ENCODE measurements around the gene MYOT.
"Not testable (repeated sequence)": the region's sequence is repeated elsewhere in the genome, so short reads cannot be mapped to it uniquely, and the experiment has no call there.

Gene MYOT

GRCh38 chr5:137847687-137848086, 20.0 kb upstream of the MYOT start:
- TF ChIP-seq CTCF (IDR thresholded peaks at IDR 0.05; ENCODE audit: low read depth, low read length, missing control alignments): no peak
- no peak for DNase-seq (ENCODE audit: extremely low read depth, low read depth)
- no peak overlapping the region for H3K4me3 ChIP-seq (replicated peaks; ENCODE audit: low read depth, low read length)

- DNase-seq (ENCODE audit: extremely low read depth, low read depth); H3K4me3 ChIP-seq (replicated peaks; ENCODE audit: low read depth, low read length): not testable (repeated sequence)
Observed at GRCh38 chr5:137853165-137853564, 14.5 kb upstream of the MYOT start.

- no peak for TF ChIP-seq CTCF (IDR thresholded peaks at IDR 0.05; ENCODE audit: low read depth, low read length, missing control alignments)
- no peak for DNase-seq (ENCODE audit: extremely low read depth, low read depth)
- no peak overlapping the region for H3K4me3 ChIP-seq (replicated peaks; ENCODE audit: low read depth, low read length)
Observed at GRCh38 chr5:137856201-137856600, 11.5 kb upstream of the MYOT start.

GRCh38 chr5:137856916-137857862, 10.5 kb upstream of the MYOT start:
- no peak for TF ChIP-seq CTCF (IDR thresholded peaks at IDR 0.05; ENCODE audit: low read depth, low read length, missing control alignments)
- no peak for DNase-seq (ENCODE audit: extremely low read depth, low read depth)
- no peak overlapping the region for H3K4me3 ChIP-seq (replicated peaks; ENCODE audit: low read depth, low read length)

GRCh38 chr5:137858223-137858916, 9.3 kb upstream of the MYOT start:
- no peak for TF ChIP-seq CTCF (IDR thresholded peaks at IDR 0.05; ENCODE audit: low read depth, low read length, missing control alignments)
- no peak overlapping the region for H3K4me3 ChIP-seq (replicated peaks; ENCODE audit: low read depth, low read length)
- no peak for DNase-seq (ENCODE audit: extremely low read depth, low read depth)

- H3K4me3 ChIP-seq (replicated peaks; ENCODE audit: low read depth, low read length): no peak overlapping the region
- DNase-seq (ENCODE audit: extremely low read depth, low read depth): no peak
- TF ChIP-seq CTCF (IDR thresholded peaks at IDR 0.05; ENCODE audit: low read depth, low read length, missing control alignments): no peak
Observed at GRCh38 chr5:137858954-137859353, 8.7 kb upstream of the MYOT start.

GRCh38 chr5:137862251-137862650, 5.4 kb upstream of the MYOT start:
- DNase-seq (ENCODE audit: extremely low read depth, low read depth): no peak
- no peak for TF ChIP-seq CTCF (IDR thresholded peaks at IDR 0.05; ENCODE audit: low read depth, low read length, missing control alignments)
- H3K4me3 ChIP-seq (replicated peaks; ENCODE audit: low read depth, low read length): no peak overlapping the region

- not testable (repeated sequence) for DNase-seq (ENCODE audit: extremely low read depth, low read depth); H3K4me3 ChIP-seq (replicated peaks; ENCODE audit: low read depth, low read length)
Observed at GRCh38 chr5:137863653-137864052, 4.0 kb upstream of the MYOT start.

All from HFF-Myc (cell line).